NCI-H2196 treated with DMSO at 0.1 percent for 48 hours (cell line): ENCODE data around the gene PIM3.

Experiments used
- DNase-seq: peaks from one replicate; lab custom pipeline; 2025; ENCODE audit not compliant: unreplicated experiment; lab: John Stamatoyannopoulos, UW

PIM3 gene

GRCh38 chr22:49999946-50000586 is 39.5 kb downstream of the PIM3 start:
- DNase-seq: no peak

- no peak for DNase-seq
These were observed 40.2 kb downstream of the PIM3 start for GRCh38 chr22:50000587-50001387.

GRCh38 chr22:50001388-50002231 is 41.0 kb downstream of the PIM3 start:
- no peak for DNase-seq

DNA sequence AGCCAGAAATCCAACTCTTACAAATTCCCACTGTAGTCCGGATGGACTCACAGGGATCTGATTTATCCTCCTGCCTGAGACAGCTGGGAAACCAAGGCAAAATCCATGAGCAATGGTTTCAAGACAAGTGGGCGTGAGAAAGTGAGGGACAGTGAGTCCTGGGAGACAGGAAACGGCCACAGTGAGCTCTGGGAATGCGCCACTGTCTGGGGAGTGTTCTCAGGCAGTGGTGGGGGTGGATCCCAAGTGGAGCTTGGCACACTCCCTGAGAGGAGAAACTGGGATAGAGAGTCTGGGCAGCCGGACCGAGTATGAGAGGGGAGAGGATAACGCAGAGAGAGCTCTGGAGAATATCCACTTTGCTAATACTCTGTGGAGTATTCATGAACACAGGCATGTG is 42.2 kb downstream of the PIM3 start:
- no peak for DNase-seq

- no peak for DNase-seq
These were observed 44.3 kb downstream of the PIM3 start for GRCh38 chr22:50004918-50005317.

- no peak for DNase-seq
These were observed 46.5 kb downstream of the PIM3 start for GRCh38 chr22:50007057-50007511.

DNA sequence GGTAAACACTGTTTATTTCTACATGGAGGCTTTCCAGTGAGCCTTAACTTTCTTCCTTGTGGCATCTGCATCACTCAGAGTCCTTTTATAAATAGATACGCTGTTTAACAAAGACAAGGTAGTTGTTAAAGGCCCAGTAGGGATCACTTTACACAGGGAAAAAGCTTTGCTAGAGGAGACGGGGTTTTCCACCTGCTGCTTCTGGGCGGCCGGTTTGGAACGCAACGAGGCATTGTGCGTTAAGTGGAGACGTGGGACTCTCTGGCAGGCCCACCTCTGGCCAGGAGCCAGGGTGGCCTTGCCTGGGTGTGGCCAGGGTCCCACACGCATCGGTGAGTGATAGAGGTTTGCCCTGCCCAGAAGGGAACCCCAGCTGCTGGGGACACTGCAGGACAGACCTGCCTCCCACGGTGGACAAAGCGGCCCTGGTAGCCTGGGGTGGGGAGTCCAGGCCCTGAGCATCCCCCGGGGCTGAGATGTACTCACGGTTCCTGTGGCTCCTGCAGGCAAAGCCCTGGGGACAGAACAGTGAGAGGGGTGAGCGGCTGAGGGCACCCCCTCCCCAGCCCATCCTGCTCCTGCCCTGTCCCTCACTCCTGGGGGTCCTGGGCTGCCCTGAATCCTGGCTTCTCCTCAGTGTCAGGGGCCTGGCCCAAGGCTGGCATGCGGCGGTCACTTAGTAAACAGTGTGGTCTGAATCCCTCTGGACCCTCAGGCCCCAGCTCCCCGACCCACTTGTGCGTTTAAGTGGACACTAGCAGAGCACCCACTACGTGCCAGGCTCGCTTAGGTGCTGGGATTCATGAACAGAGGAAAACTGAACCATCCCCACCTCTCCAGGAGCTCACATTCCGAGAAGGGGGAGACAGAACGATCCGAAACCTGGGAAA is 47.8 kb downstream of the PIM3 start:
- peak; percentile 21 for DNase-seq

- DNase-seq: no peak
These were observed 48.7 kb downstream of the PIM3 start for GRCh38 chr22:50009251-50009650.

DNA sequence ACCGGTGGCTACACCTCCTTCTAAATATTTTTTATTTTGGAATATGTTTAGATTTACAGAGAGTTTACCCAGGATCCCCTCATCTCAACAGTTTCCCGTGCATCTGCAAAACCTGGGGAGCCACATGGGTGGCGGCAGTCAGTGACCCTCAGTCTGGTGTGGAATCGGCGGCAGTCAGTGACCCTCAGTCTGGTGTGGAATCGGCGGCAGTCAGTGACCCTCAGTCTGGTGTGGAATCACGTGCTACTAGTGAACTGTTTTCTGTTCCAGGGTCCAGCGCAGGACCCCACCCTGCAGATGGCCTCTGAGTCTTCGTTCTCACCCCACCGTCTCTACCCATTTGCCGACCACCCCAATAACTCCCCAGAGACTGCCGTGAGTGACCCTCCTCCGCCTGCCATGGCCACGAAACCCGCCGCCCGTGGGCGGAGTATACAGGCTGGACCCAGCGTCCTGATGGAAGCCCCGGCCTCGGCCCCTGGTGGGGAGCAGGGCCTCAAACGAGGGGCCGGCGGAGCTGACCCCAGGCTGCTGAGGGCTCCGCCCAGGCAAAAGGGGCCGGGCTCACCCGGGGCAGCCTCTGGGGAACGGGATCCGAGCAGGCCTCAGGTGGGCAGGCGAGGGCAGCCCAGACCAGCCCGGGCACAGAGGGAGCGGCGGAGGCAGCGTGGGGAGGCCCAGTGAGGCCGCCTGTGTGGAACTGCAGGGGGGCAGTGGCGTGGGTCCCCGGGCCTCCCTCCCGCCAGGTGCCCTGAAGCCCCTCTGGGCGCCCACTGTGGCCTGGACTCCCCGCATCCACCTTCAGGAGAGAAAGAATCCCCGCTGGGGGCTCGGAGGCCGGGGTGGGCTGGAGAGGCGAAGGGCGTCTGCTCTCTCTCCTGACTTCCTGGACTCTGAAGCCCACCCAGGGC is 49.4 kb downstream of the PIM3 start:
- DNase-seq: no peak

DNA sequence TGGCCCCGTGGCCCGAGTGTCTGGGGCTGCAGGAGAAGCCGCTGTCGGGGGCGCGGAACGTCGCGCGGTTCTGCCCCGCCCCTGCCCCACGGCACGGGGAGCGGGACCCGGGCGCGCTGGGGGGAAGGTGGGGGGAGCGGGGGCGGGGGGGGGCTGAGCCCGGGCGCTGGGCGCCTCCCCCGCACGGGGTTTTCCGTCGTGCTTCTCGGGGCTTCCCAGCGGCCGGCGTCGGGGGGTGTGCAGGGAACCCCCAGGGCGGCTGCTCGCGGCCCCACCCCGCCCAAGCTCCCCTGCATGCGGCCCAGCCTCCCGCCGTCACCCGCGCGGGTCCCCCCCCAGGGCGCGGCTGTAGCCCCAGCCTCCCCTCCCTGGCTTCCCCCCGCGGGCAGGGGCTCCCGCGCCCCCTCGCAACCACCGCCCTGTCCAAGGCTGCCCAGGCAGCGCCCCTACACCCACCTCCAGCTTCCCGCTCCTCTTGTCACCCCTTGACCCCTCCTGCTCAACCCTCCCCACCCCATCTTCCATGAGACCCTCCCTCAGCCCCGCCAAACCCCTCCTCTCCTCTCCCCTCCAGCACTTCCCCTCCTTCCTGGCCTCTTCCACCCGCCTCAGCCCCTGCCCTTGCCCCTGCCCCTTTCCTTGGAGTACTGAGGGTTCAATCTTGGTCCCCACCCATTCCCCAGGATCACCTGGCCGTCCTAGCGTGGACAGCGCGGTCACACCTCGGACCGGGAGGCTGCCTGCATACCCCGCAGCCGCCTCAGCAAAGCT is 50.3 kb downstream of the PIM3 start:
- DNase-seq: no peak

GRCh38 chr22:50011447-50012210 is 51.1 kb downstream of the PIM3 start:
- DNase-seq: no peak

DNA sequence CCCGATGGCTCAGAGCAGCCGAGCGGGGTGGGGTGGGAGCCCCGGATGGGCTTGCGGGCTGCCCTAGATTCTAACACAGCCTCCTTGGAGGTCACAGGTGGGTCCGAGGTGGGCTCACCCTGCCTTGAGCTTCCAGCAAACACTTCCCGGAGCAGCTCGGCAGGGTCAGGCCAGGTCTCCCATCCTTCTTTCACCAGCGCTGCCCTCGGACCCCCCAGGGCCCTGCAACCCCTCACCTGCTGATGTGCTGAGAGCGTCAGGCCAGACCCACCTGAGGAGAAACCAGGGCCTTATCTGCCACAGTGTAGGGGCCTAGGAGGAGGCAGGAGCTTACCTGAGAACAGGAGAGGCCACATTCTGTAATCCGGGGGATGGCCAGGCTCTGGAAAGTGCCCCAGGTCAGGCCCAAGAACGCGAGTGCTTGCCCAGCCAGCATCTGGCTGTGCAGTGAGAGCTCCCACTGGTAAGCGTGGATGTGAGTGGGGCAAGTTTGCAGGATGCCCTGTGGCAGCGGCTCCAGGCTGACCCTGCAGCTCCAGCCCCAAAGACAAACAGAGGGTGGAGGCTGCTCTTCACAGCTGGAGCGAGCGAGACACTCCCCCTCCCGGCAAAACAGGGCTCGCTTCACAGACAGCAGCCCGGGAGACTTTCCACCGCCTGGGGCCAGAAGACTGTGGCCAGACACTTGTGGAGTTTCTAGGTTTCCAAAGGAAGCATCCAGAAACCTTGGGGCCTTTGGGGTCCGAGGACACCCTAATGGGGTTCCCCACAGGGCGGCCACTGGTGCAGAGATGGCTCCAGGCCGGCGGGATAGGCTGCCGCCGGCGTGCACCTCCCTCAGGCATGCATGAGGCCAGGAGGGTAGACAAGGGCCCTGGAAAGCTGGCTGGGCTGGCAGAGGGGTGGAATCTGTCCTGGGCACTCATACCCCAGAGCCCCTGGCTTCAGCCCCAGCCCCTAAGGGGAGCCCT is 51.9 kb downstream of the PIM3 start, which contains the start of gene IL17REL:
Gene IL17REL (minus strand): TSS at position 555 of the 971 bp plus-strand sequence. CDS start 119 bp downstream, at position 436.
- DNase-seq: no peak
